ENCODE measurements around the gene SF1. TPM values are rescaled to one million over a fixed set of nuclear protein-coding genes. Genes with fewer than 3 reads are reported as not detected.

Gene SF1
- total RNA-seq, 1 donor from 2014 or later, result 415 TPM

- H3K4me1 Mint-ChIP-seq (ENCODE audit: low read depth, unreplicated experiment), result no peaks in the 10 kb centered on the region
- no peak overlapping the region for H3K27ac Mint-ChIP-seq (ENCODE audit: unreplicated experiment)
- no peak for TF ChIP-seq CTCF (IDR thresholded peaks at IDR 0.05; ENCODE audit: partially characterized antibody, unreplicated experiment)
- H3K9me3 Mint-ChIP-seq (ENCODE audit: unreplicated experiment), result no peaks in the 10 kb centered on the region
- no peak overlapping the region for H3K4me3 Mint-ChIP-seq (ENCODE audit: unreplicated experiment)
- no peak for DNase-seq
- H3K36me3 Mint-ChIP-seq (ENCODE audit: unreplicated experiment), result no peaks in the 10 kb centered on the region
- peaks cover 9% of the 10 kb centered on the region for H3K27me3 Mint-ChIP-seq (ENCODE audit: unreplicated experiment)
These were observed 11.2 kb upstream of the SF1 start for GRCh38 chr11:64789331-64790204.

- no peaks in the 10 kb centered on the region for H3K9me3 Mint-ChIP-seq (ENCODE audit: unreplicated experiment)
- no peak for TF ChIP-seq CTCF (IDR thresholded peaks at IDR 0.05; ENCODE audit: partially characterized antibody, unreplicated experiment)
- H3K4me3 Mint-ChIP-seq (ENCODE audit: unreplicated experiment), result no peak overlapping the region
- H3K4me1 Mint-ChIP-seq (ENCODE audit: low read depth, unreplicated experiment), result no peaks in the 10 kb centered on the region
- H3K36me3 Mint-ChIP-seq (ENCODE audit: unreplicated experiment), result no peaks in the 10 kb centered on the region
- H3K27me3 Mint-ChIP-seq (ENCODE audit: unreplicated experiment), result peaks cover 9% of the 10 kb centered on the region
- H3K27ac Mint-ChIP-seq (ENCODE audit: unreplicated experiment), result no peak overlapping the region
- DNase-seq, result no peak
These were observed 10.2 kb upstream of the SF1 start for GRCh38 chr11:64788321-64789215.

GRCh38 chr11:64787526-64788320 is 9.4 kb upstream of the SF1 start:
- Mint-ChIP-seq H3K36me3 (ENCODE audit: unreplicated experiment) (no peaks in the 10 kb centered on the region), H3K4me3 (ENCODE audit: unreplicated experiment) (no peak overlapping the region), H3K9me3 (ENCODE audit: unreplicated experiment) (no peaks in the 10 kb centered on the region), H3K27me3 (ENCODE audit: unreplicated experiment) (peaks cover 6% of the 10 kb centered on the region), H3K27ac (ENCODE audit: unreplicated experiment) (no peak overlapping the region), H3K4me1 (ENCODE audit: low read depth, unreplicated experiment) (no peaks in the 10 kb centered on the region)
- DNase-seq, result peak; percentile 86
- peak; percentile 66 for TF ChIP-seq CTCF (IDR thresholded peaks at IDR 0.05; ENCODE audit: partially characterized antibody, unreplicated experiment)

- Mint-ChIP-seq H3K4me3 (ENCODE audit: unreplicated experiment) (no peak overlapping the region), H3K27ac (ENCODE audit: unreplicated experiment) (no peak overlapping the region), H3K4me1 (ENCODE audit: low read depth, unreplicated experiment) (no peaks in the 10 kb centered on the region), H3K27me3 (ENCODE audit: unreplicated experiment) (peaks cover 2% of the 10 kb centered on the region), H3K36me3 (ENCODE audit: unreplicated experiment) (no peaks in the 10 kb centered on the region), H3K9me3 (ENCODE audit: unreplicated experiment) (no peaks in the 10 kb centered on the region)
- TF ChIP-seq CTCF (IDR thresholded peaks at IDR 0.05; ENCODE audit: partially characterized antibody, unreplicated experiment), result no peak
- no peak for DNase-seq
These were observed 8.0 kb upstream of the SF1 start for GRCh38 chr11:64786308-64786707.
